Testis (tissue), 2 donors: Measurements from ENCODE around the gene SPDL1.

Experiments used
- CTCF ChIP-seq, 3 experiments: fragments of 450-650 bp in 2 of 3; fragments of 200-600 bp in 1 of 3; sonication (generic) in 1 of 3; IDR thresholded peaks; one replicate each; pipeline ENCODE4 v1.5.1; 2016 to 2019; ENCODE audit warnings: antibody characterized with exemption in 3 of 3, mild to moderate bottlenecking in 2 of 3, moderate library complexity in 1 of 3
- POLR2A ChIP-seq: fragments of 450-650 bp; IDR thresholded peaks from one replicate; pipeline ENCODE4 v1.6.1; 2017; ENCODE audit warnings: antibody characterized with exemption, mild to moderate bottlenecking, moderate library complexity

GRCh38 chr5:169590602-169591001, 7.0 kb downstream of the SPDL1 start:
- TF ChIP-seq CTCF (IDR thresholded peaks at IDR 0.05) (no peak), POLR2A (no peak)
